B cell (primary cell): Measurements from ENCODE around the gene MAPK8. TPM values are rescaled to one million over a fixed set of nuclear protein-coding genes. Genes with fewer than 3 reads are reported as not detected.

Source experiments
- ATAC-seq: fragments of 200-7000 bp; cut with Tn5 transposase; one replicate; pipeline ENCODE4 v1.10.0; 2021; ENCODE audit warnings: low read depth, mild to moderate bottlenecking, moderate number of reproducible peaks, moderate library complexity
- CTCF ChIA-PET: fragments of 350-600 bp; sonication (Branson Sonifier 250); formaldehyde crosslinking; loops from one replicate; lab custom pipeline; 2021; ENCODE audit warnings: antibody characterized with exemption, inconsistent platforms; lab: Charles Lee
- POLR2A ChIA-PET: fragments of 350-600 bp; sonication (Branson Sonifier 250); formaldehyde crosslinking; loops from one replicate; lab custom pipeline; 2021; ENCODE audit warnings: antibody characterized with exemption; lab: Charles Lee
- DNase-seq: peaks from one replicate; pipeline ENCODE4 v3.0.0; 2013
- H2AFZ ChIP-seq: 2 replicates; pipeline ENCODE4 v1.6.1; 2012; ENCODE audit warnings: mild to moderate bottlenecking, low read depth, low read length; ENCODE audit not compliant: insufficient read depth, poor library complexity, severe bottlenecking
- H3K27ac ChIP-seq, 2 donors: 1 replicate in 1 of 2; 2 replicates in 1 of 2; pipeline ENCODE4 v1.5.1; 2012 to 2013; ENCODE audit warnings: low read length in 2 of 2, mild to moderate bottlenecking in 2 of 2, moderate library complexity in 1 of 2
- H3K27me3 ChIP-seq, 4 experiments: fragments of 200-600 bp in 1 of 4; sonication (generic) in 1 of 4; replicated peaks in 1 of 4; 1 replicate in 2 of 4; 2 replicates in 2 of 4; pipeline versions ENCODE4 v1.6.1 to v1.7.0; 2013 to 2016; ENCODE audit warnings: low read length in 3 of 4, mild to moderate bottlenecking in 2 of 4, mixed read lengths in 1 of 4, moderate library complexity in 1 of 4; ENCODE audit not compliant: insufficient read depth in 4 of 4, control insufficient read depth in 3 of 4; ENCODE audit errors: control extremely low read depth in 1 of 4
- H3K36me3 ChIP-seq, 2 experiments: replicated peaks in 1 of 2; 1 replicate in 1 of 2; 2 replicates in 1 of 2; pipeline versions ENCODE4 v1.6.1 to v1.7.1; 2013; ENCODE audit warnings: low read length in 1 of 2; ENCODE audit not compliant: insufficient read depth in 2 of 2, control insufficient read depth in 1 of 2; ENCODE audit errors: control extremely low read depth in 1 of 2, extremely low read depth in 1 of 2
- H3K4me1 ChIP-seq, 2 donors: fragments of 200-600 bp in 1 of 2; sonication (generic) in 1 of 2; 1 replicate in 1 of 2; 2 replicates in 1 of 2; pipeline versions ENCODE4 v1.5.1 to v1.6.1; 2013 to 2017; ENCODE audit warnings: low read length in 2 of 2; ENCODE audit not compliant: control insufficient read depth in 2 of 2, insufficient read depth in 2 of 2
- H3K4me2 ChIP-seq: replicated peaks from 2 replicates; pipeline ENCODE3; 2012; ENCODE audit warnings: mild to moderate bottlenecking, low read depth, low read length; ENCODE audit not compliant: poor library complexity, severe bottlenecking
- H3K4me3 ChIP-seq, 5 experiments: fragments of 200-600 bp in 1 of 5; sonication (generic) in 1 of 5; 1 replicate in 3 of 5; 2 replicates in 2 of 5; pipeline versions ENCODE4 v1.5.1 to v1.7.0; 2011 to 2016; ENCODE audit warnings: low read length in 4 of 5, mild to moderate bottlenecking in 4 of 5, low read depth in 2 of 5, control low read depth in 1 of 5, moderate library complexity in 1 of 5; ENCODE audit not compliant: insufficient read depth in 1 of 5; ENCODE audit errors: control extremely low read depth in 1 of 5, extremely low read depth in 1 of 5
- H3K79me2 ChIP-seq: fragments of 200-600 bp; sonication (generic); one replicate; pipeline ENCODE4 v1.6.0; 2016; ENCODE audit warnings: low read length; ENCODE audit not compliant: control insufficient read depth, insufficient read depth
- H3K9ac ChIP-seq: fragments of 200-600 bp; sonication (generic); 2 replicates; pipeline ENCODE4 v1.6.1; 2017; ENCODE audit warnings: mild to moderate bottlenecking, low read length, moderate library complexity
- H3K9me3 ChIP-seq, 3 donors: one replicate each; pipeline versions ENCODE4 v1.6.1 to v1.7.1; 2013; ENCODE audit warnings: low read length in 2 of 3; ENCODE audit not compliant: control insufficient read depth in 2 of 3, insufficient read depth in 1 of 3; ENCODE audit errors: control extremely low read depth in 1 of 3
- H4K20me1 ChIP-seq: 2 replicates; pipeline ENCODE4 v1.6.0; 2012; ENCODE audit warnings: mild to moderate bottlenecking, low read length; ENCODE audit not compliant: insufficient read depth, control insufficient read depth, poor library complexity, severe bottlenecking
- H3K27ac Mint-ChIP-seq: one replicate; pipeline ENCODE4 v1.8.0; 2021; ENCODE audit warnings: mixed read lengths
- H3K27me3 Mint-ChIP-seq: one replicate; pipeline ENCODE4 v1.8.0; 2021; ENCODE audit warnings: mixed read lengths
- H3K4me1 Mint-ChIP-seq: one replicate; pipeline ENCODE4 v1.8.0; 2021; ENCODE audit warnings: mixed read lengths
- H3K4me3 Mint-ChIP-seq: one replicate; pipeline ENCODE4 v1.8.0; 2021; ENCODE audit warnings: mixed read lengths
- H3K9me3 Mint-ChIP-seq: one replicate; pipeline ENCODE4 v1.8.0; 2022; ENCODE audit warnings: mixed read lengths; ENCODE audit not compliant: insufficient read depth
- CTCF ChIP-seq: fragments of 200-600 bp; IDR thresholded peaks from one replicate; pipeline ENCODE4 v1.8.0; 2022; ENCODE audit warnings: antibody characterized with exemption, mild to moderate bottlenecking
- EZH2 ChIP-seq: IDR thresholded peaks from 2 replicates; pipeline ENCODE4 v1.6.1; 2012; ENCODE audit warnings: borderline replicate concordance, low read depth, mild to moderate bottlenecking, moderate library complexity, low read length; ENCODE audit not compliant: insufficient read depth, poor library complexity, severe bottlenecking
- WGBS: methylation state at CpG from one replicate; pipeline ENCODE4 v1.1.5; 2013; ENCODE audit warnings: missing lambda C conversion rate; ENCODE audit not compliant: insufficient coverage; 5-methylcytosine and 5-hydroxymethylcytosine counted together
- intact Hi-C: fragments of 100-400 bp; cut with micrococcal nuclease; formaldehyde crosslinking; loops from one replicate; pipeline ENCODE4 v1.10.0; 2022
- polyA plus RNA-seq: library from polyadenylated mRNA; depleted of rRNA; stranded (reverse); fragments of >200 nt; gene quantifications from 2 replicates; pipeline ENCODE4 v1.2.3, GENCODE V29; 2012
- total RNA-seq, 2 donors: library from RNA; stranded (reverse); fragments of 120-200 nt in 1 of 2; gene quantifications; 1 replicate in 1 of 2; 2 replicates in 1 of 2; pipeline versions ENCODE4 v1.2.3 to v1.2.4, GENCODE V29; 2013 to 2022

MAPK8 gene
- total and polyA plus RNA-seq, 2 donors (not counting 1 experiment from before 2014, with no cell fraction given) = 13.7 to 40.0 TPM

- intact Hi-C loops = no loop called here
Observed at GRCh38 chr10:48455055-48455391, 148.5 kb downstream of the MAPK8 start.

More at GRCh38 chr10:48455055-48455391, 148.5 kb downstream of the MAPK8 start:
- Histone ChIP-seq H3K27ac (no peak overlapping the region), H4K20me1 (no peaks in the 10 kb centered on the region), H3K27me3 (peaks cover 0 to 3% (median 0%) of the 10 kb centered on the region in 4 experiments), H3K79me2 (no peaks in the 10 kb centered on the region), H3K4me1 (peaks cover 13 to 17% of the 10 kb centered on the region in 2 donors), H3K4me2 (no peak overlapping the region), H3K36me3 (no peaks in the 10 kb centered on the region), H3K9me3 (peaks cover 0 to 4% (median 0%) of the 10 kb centered on the region in 3 donors), H3K9ac (no peak overlapping the region), H2AFZ (no peak overlapping the region), H3K4me3 (no peak overlapping the region)
- no peaks in the 10 kb centered on the region for H3K9me3 Mint-ChIP-seq
- TF ChIP-seq CTCF = no peak
- TF ChIP-seq EZH2 = no peak
- no peaks in the 10 kb centered on the region for H3K27me3 Mint-ChIP-seq
- WGBS = 96% methylated on average over 11 of the region's 11 CpGs
- H3K4me1 Mint-ChIP-seq = peaks cover 9% of the 10 kb centered on the region
- DNase-seq (no peak), ATAC-seq (no peak)
- POLR2A ChIA-PET = no interaction called here
- H3K4me3 Mint-ChIP-seq = no peak overlapping the region
- H3K27ac Mint-ChIP-seq = no peak overlapping the region
- CTCF ChIA-PET = no interaction called here
